ENCODE measurements around the gene RUBCNL.
A peak's percentile ranks its signal among the peaks of the same experiment; 100 is the strongest.

RUBCNL gene

GRCh38 chr13:46295491-46296114, 91.4 kb downstream of the RUBCNL start:
- peak; percentile 91 for DNase-seq (ENCODE audit: low read depth)
- no peak overlapping the region for H3K4me3 ChIP-seq (ENCODE audit: control insufficient read depth, low read depth, low read length)
- TF ChIP-seq, protein P1, sequence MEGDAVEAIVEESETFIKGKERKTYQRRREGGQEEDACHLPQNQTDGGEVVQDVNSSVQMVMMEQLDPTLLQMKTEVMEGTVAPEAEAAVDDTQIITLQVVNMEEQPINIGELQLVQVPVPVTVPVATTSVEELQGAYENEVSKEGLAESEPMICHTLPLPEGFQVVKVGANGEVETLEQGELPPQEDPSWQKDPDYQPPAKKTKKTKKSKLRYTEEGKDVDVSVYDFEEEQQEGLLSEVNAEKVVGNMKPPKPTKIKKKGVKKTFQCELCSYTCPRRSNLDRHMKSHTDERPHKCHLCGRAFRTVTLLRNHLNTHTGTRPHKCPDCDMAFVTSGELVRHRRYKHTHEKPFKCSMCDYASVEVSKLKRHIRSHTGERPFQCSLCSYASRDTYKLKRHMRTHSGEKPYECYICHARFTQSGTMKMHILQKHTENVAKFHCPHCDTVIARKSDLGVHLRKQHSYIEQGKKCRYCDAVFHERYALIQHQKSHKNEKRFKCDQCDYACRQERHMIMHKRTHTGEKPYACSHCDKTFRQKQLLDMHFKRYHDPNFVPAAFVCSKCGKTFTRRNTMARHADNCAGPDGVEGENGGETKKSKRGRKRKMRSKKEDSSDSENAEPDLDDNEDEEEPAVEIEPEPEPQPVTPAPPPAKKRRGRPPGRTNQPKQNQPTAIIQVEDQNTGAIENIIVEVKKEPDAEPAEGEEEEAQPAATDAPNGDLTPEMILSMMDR (conservative IDR thresholded peaks at IDR 0.05; ENCODE audit: control insufficient read depth, insufficient read depth, low read depth, low read length): no peak

- TF ChIP-seq, protein P1 (conservative IDR thresholded peaks at IDR 0.05; ENCODE audit: control insufficient read depth, insufficient read depth, low read depth, low read length): no peak
- no peak overlapping the region for H3K4me3 ChIP-seq (ENCODE audit: control insufficient read depth, low read depth, low read length)
- no peak for DNase-seq (ENCODE audit: low read depth)
Measured at GRCh38 chr13:46293436-46293835, 93.6 kb downstream of the RUBCNL start.
